HepG2 (cell line): ENCODE data around the gene RPS6KC1. TPM values are rescaled to one million over a fixed set of nuclear protein-coding genes. Genes with fewer than 3 reads are reported as not detected.

Experiments
- DPF2 ChIP-seq: sonication (generic); formaldehyde crosslinking; IDR thresholded peaks from 2 replicates; pipeline ENCODE4 v1.4.0; 2020; ENCODE audit warnings: mild to moderate bottlenecking, low read depth, missing genetic modification reagents, borderline replicate concordance
- FOSL2 ChIP-seq: sonication (generic); formaldehyde crosslinking; IDR thresholded peaks from 2 replicates; pipeline ENCODE4 v1.4.0; 2020; ENCODE audit warnings: missing genetic modification reagents
- FOXK1 ChIP-seq: sonication (generic); formaldehyde crosslinking; IDR thresholded peaks from 2 replicates; pipeline ENCODE4 v1.4.0; 2020; ENCODE audit warnings: low read depth, missing genetic modification reagents, borderline replicate concordance
- KLF12 ChIP-seq: sonication (generic); formaldehyde crosslinking; IDR thresholded peaks from 2 replicates; pipeline ENCODE4 v1.4.0; 2020; ENCODE audit warnings: missing genetic modification reagents, borderline replicate concordance
- MAFF ChIP-seq: IDR thresholded peaks from 2 replicates; pipeline ENCODE4 v1.6.1; 2011; ENCODE audit warnings: low read depth, low read length, improper control_type of control experiment
- NCOA5 ChIP-seq: sonication (generic); formaldehyde crosslinking; IDR thresholded peaks from 2 replicates; pipeline ENCODE4 v1.4.0; 2020; ENCODE audit warnings: missing genetic modification reagents
- NR2F2 ChIP-seq: IDR thresholded peaks from 2 replicates; pipeline ENCODE4 v1.6.1; 2012; ENCODE audit warnings: low read depth, inconsistent platforms, borderline replicate concordance
- TOE1 ChIP-seq: sonication (generic); formaldehyde crosslinking; IDR thresholded peaks from 2 replicates; pipeline ENCODE4 v1.4.0; 2020; ENCODE audit warnings: mild to moderate bottlenecking, missing genetic modification reagents
- ZMYM4 ChIP-seq: sonication (generic); formaldehyde crosslinking; IDR thresholded peaks from 2 replicates; pipeline ENCODE4 v1.8.1; 2023; ENCODE audit warnings: mild to moderate bottlenecking, missing genetic modification reagents
- ZNF138 ChIP-seq: sonication (generic); formaldehyde crosslinking; IDR thresholded peaks from 2 replicates; pipeline ENCODE4 v1.5.0; 2020; ENCODE audit warnings: mild to moderate bottlenecking, low read depth, missing genetic modification reagents
- ZNF619 ChIP-seq: sonication (generic); formaldehyde crosslinking; IDR thresholded peaks from 2 replicates; pipeline ENCODE4 v1.4.0; 2020; ENCODE audit warnings: mild to moderate bottlenecking, missing genetic modification reagents
- ZNF652 ChIP-seq: IDR thresholded peaks from 2 replicates; pipeline ENCODE4 v1.6.1; 2016; ENCODE audit warnings: low read depth, borderline replicate concordance
- ZSCAN30 ChIP-seq: sonication (generic); formaldehyde crosslinking; IDR thresholded peaks from 2 replicates; pipeline ENCODE4 v1.5.0; 2020; ENCODE audit warnings: mild to moderate bottlenecking, missing genetic modification reagents
- polyA plus RNA-seq, 8 experiments: library from polyadenylated mRNA; depleted of rRNA in 3 of 8; stranded (reverse) in 7 of 8; unstranded in 1 of 8; fragments of >200 nt; fragmentation: Illumina TruSeq in 4 of 8; extraction: Trizol in 4 of 8; gene quantifications; 2 replicates each; pipeline versions ENCODE4 v1.2.1 to v1.2.3, GENCODE V29; 2011 to 2016; ENCODE audit warnings: low read depth in 4 of 8, missing spikeins in 1 of 8, mixed read lengths in 1 of 8; ENCODE audit not compliant: insufficient read depth in 1 of 8
- total RNA-seq, 5 experiments: library from RNA; depleted of rRNA; stranded (reverse); fragments of >200 nt; fragmentation: Illumina TruSeq; extraction: Trizol; gene quantifications; 2 replicates each; pipeline ENCODE4 v1.2.3, GENCODE V29; 2016; ENCODE audit warnings: low read depth in 1 of 5
- TF ChIP-seq, protein P1 (sequence below): sonication (generic); formaldehyde crosslinking; IDR thresholded peaks from 2 replicates; pipeline ENCODE4 v1.4.0; 2020; ENCODE audit warnings: missing genetic modification reagents, mild to moderate bottlenecking, borderline replicate concordance
- TF ChIP-seq, protein P2 (sequence below): sonication (generic); formaldehyde crosslinking; IDR thresholded peaks from 2 replicates; pipeline ENCODE4 v1.4.0; 2020; ENCODE audit warnings: mild to moderate bottlenecking, missing genetic modification reagents
- TF ChIP-seq, protein P3 (sequence below): sonication (generic); formaldehyde crosslinking; IDR thresholded peaks from 2 replicates; pipeline ENCODE4 v1.5.1; 2020; ENCODE audit warnings: missing genetic modification reagents, mild to moderate bottlenecking, borderline replicate concordance
- TF ChIP-seq, protein P4 (sequence below): sonication (generic); formaldehyde crosslinking; IDR thresholded peaks from 2 replicates; pipeline ENCODE4 v1.8.0; 2022; ENCODE audit warnings: mild to moderate bottlenecking, missing genetic modification reagents, moderate library complexity

RPS6KC1 gene
- total and polyA plus RNA-seq, 2 of the 13 experiments (the other 11 are each of a cell fraction or from before 2014, with no cell fraction given): 11.0 to 25.2 TPM

DNA sequence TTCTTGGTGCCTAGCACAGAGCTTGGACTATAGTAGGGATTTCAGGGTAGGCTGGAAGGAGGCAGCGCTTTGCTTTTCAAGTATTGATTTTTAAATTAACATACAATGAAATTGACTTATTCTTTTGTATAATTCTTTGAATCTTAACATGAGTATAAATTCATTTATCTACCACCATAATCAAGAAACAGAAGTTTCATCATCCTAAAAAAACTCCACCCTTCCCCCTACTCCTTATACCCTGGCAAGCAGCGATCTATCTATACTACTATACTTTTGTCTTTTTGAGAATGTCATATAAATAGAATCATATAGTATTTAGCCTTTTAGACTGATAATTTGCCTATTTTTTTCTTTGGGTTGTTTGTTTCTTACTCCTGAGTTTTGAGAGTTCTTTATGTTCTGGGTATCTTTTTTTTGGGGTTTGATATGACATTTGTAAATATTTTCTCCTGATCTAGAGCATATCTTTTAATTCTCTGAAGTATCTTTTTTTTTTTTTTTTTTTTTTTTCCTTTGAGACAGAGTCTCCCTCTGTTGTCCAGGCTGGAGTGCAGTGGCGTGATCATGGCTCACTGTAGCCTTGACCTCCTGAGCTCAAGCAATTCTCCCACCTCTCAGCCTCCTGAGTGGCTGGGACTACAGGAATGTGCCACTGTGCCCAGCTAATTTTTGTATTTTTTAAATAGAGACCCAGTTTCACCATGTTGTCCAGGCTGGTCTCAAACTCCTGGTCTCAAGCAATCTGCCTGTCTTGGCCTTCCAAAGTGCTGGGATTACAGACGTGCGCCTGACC, 6.4 kb downstream of the RPS6KC1 start (continued):
- TF ChIP-seq, protein P1, sequence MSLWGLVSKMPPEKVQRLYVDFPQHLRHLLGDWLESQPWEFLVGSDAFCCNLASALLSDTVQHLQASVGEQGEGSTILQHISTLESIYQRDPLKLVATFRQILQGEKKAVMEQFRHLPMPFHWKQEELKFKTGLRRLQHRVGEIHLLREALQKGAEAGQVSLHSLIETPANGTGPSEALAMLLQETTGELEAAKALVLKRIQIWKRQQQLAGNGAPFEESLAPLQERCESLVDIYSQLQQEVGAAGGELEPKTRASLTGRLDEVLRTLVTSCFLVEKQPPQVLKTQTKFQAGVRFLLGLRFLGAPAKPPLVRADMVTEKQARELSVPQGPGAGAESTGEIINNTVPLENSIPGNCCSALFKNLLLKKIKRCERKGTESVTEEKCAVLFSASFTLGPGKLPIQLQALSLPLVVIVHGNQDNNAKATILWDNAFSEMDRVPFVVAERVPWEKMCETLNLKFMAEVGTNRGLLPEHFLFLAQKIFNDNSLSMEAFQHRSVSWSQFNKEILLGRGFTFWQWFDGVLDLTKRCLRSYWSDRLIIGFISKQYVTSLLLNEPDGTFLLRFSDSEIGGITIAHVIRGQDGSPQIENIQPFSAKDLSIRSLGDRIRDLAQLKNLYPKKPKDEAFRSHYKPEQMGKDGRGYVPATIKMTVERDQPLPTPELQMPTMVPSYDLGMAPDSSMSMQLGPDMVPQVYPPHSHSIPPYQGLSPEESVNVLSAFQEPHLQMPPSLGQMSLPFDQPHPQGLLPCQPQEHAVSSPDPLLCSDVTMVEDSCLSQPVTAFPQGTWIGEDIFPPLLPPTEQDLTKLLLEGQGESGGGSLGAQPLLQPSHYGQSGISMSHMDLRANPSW: no peak
- TF ChIP-seq TOE1 (CRISPR knock-in tag): no peak
- no peak for TF ChIP-seq ZNF619
- TF ChIP-seq DPF2: no peak
- TF ChIP-seq NR2F2: no peak
- TF ChIP-seq ZNF652 (CRISPR knock-in tag): no peak
- no peak for TF ChIP-seq ZNF138 (CRISPR knock-in tag)
- TF ChIP-seq, protein P2, sequence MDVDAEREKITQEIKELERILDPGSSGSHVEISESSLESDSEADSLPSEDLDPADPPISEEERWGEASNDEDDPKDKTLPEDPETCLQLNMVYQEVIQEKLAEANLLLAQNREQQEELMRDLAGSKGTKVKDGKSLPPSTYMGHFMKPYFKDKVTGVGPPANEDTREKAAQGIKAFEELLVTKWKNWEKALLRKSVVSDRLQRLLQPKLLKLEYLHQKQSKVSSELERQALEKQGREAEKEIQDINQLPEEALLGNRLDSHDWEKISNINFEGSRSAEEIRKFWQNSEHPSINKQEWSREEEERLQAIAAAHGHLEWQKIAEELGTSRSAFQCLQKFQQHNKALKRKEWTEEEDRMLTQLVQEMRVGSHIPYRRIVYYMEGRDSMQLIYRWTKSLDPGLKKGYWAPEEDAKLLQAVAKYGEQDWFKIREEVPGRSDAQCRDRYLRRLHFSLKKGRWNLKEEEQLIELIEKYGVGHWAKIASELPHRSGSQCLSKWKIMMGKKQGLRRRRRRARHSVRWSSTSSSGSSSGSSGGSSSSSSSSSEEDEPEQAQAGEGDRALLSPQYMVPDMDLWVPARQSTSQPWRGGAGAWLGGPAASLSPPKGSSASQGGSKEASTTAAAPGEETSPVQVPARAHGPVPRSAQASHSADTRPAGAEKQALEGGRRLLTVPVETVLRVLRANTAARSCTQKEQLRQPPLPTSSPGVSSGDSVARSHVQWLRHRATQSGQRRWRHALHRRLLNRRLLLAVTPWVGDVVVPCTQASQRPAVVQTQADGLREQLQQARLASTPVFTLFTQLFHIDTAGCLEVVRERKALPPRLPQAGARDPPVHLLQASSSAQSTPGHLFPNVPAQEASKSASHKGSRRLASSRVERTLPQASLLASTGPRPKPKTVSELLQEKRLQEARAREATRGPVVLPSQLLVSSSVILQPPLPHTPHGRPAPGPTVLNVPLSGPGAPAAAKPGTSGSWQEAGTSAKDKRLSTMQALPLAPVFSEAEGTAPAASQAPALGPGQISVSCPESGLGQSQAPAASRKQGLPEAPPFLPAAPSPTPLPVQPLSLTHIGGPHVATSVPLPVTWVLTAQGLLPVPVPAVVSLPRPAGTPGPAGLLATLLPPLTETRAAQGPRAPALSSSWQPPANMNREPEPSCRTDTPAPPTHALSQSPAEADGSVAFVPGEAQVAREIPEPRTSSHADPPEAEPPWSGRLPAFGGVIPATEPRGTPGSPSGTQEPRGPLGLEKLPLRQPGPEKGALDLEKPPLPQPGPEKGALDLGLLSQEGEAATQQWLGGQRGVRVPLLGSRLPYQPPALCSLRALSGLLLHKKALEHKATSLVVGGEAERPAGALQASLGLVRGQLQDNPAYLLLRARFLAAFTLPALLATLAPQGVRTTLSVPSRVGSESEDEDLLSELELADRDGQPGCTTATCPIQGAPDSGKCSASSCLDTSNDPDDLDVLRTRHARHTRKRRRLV (CRISPR knock-in tag): no peak
- no peak for TF ChIP-seq ZSCAN30 (CRISPR knock-in tag)
- no peak for TF ChIP-seq FOXK1
- no peak for TF ChIP-seq NCOA5 (CRISPR knock-in tag)
- TF ChIP-seq, protein P3, sequence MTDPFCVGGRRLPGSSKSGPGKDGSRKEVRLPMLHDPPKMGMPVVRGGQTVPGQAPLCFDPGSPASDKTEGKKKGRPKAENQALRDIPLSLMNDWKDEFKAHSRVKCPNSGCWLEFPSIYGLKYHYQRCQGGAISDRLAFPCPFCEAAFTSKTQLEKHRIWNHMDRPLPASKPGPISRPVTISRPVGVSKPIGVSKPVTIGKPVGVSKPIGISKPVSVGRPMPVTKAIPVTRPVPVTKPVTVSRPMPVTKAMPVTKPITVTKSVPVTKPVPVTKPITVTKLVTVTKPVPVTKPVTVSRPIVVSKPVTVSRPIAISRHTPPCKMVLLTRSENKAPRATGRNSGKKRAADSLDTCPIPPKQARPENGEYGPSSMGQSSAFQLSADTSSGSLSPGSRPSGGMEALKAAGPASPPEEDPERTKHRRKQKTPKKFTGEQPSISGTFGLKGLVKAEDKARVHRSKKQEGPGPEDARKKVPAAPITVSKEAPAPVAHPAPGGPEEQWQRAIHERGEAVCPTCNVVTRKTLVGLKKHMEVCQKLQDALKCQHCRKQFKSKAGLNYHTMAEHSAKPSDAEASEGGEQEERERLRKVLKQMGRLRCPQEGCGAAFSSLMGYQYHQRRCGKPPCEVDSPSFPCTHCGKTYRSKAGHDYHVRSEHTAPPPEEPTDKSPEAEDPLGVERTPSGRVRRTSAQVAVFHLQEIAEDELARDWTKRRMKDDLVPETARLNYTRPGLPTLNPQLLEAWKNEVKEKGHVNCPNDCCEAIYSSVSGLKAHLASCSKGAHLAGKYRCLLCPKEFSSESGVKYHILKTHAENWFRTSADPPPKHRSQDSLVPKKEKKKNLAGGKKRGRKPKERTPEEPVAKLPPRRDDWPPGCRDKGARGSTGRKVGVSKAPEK: no peak
- TF ChIP-seq KLF12 (CRISPR knock-in tag): no peak
- 0 out of 2 replicates have a peak, but pooled peaks have one; percentile 20 for TF ChIP-seq ZMYM4
- TF ChIP-seq, protein P4, sequence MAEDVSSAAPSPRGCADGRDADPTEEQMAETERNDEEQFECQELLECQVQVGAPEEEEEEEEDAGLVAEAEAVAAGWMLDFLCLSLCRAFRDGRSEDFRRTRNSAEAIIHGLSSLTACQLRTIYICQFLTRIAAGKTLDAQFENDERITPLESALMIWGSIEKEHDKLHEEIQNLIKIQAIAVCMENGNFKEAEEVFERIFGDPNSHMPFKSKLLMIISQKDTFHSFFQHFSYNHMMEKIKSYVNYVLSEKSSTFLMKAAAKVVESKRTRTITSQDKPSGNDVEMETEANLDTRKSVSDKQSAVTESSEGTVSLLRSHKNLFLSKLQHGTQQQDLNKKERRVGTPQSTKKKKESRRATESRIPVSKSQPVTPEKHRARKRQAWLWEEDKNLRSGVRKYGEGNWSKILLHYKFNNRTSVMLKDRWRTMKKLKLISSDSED: no peak
- TF ChIP-seq MAFF: no peak
- 0 out of 2 replicates have a peak, but pooled peaks have one; percentile 23 for TF ChIP-seq FOSL2
